Activated naive CD4-positive, alpha-beta T cell treated with anti-CD3 and anti-CD28 coated beads, Interleukin-2, amount 50 U/mL, for 72 hours (primary cell): ENCODE measurements around the gene TSEN34. TPM values are rescaled to one million over a fixed set of nuclear protein-coding genes. Genes with fewer than 3 reads are reported as not detected.
"Not testable (repeated sequence)": the region's sequence is repeated elsewhere in the genome, so short reads cannot be mapped to it uniquely, and the experiment has no call there.

Experiments
- ATAC-seq, 2 donors: fragments of 150-1000 bp; cut with Tn5 transposase; 2 replicates each; pipeline ENCODE4 v1.10.0; 2021; ENCODE audit warnings: mild to moderate bottlenecking in 2 of 2, moderate library complexity in 2 of 2
- DNase-seq, 2 donors: peaks; one replicate each; pipeline ENCODE4 v3.0.0; 2021 to 2022; ENCODE audit warnings: low spot score in 2 of 2
- H3K27ac Mint-ChIP-seq, 2 donors: one replicate each; pipeline ENCODE4 v1.8.0; 2022; ENCODE audit warnings: mild to moderate bottlenecking in 2 of 2, mixed read lengths in 2 of 2
- H3K36me3 Mint-ChIP-seq, 2 donors: one replicate each; pipeline ENCODE4 v1.8.0; 2022; ENCODE audit warnings: mixed read lengths in 2 of 2
- H3K9me3 Mint-ChIP-seq, 2 donors: one replicate each; pipeline ENCODE4 v1.8.0; 2022; ENCODE audit warnings: mixed read lengths in 2 of 2
- total RNA-seq, 2 donors: library from RNA; stranded (reverse); gene quantifications; one replicate each; pipeline ENCODE4 v1.2.3, GENCODE V29; 2022

TSEN34 gene
- total RNA-seq, 2 donors from 2014 or later: 10.2 to 15.8 TPM

DNA sequence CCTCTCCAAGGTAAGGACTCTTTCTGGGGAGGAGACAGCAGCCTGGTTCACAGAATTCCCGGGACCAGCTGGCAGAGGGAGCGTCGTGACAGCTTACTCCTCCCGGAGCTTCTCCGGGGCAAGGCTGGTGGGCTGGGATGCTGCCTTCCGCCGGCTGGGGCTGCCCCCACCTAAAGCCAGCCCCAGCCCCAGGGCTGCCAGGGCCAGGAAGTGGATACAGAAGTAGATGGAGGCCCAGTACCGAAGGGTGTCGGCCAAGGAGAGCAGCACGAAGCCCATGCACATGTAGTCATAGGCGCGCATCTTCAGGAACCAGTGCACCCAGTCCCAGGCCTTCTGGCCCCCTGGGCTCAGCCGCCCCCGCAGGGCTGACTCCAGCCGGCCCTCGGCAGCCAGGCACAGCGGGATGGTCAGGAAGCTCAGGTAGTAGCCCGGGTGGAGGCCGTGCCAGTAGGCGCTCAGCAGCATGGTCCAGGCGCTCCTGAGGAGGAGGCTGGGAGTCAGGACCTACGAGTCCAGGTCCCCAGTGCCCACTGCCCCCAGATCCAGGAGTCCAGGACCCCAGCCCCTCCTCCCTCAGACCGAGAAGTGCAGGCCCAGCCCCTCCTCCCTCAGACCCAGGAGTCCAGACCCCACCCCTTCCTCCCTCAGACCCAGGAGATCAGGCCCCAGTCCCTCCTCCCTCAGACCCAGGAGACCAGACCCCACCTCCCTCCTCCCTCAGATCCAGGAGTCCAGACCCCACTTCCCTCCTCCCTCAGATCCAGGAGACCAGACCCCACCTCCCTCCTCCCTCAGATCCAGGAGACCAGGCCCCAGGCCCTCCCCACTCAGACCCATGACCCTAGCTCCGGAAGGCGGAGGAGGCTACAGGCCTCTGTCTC lies 16.9 kb upstream of the TSEN34 start:
- ATAC-seq (peak in 1 of 2 donors; percentile 22), DNase-seq (no peak)
- no peaks in the 10 kb centered on the region for H3K9me3 Mint-ChIP-seq
- H3K36me3 Mint-ChIP-seq: peaks cover 6 to 7% of the 10 kb centered on the region in 2 donors
- peak overlapping the region in 1 of 2 donors; percentile 58 for H3K27ac Mint-ChIP-seq

GRCh38 chr19:54178581-54179261 lies 12.4 kb upstream of the TSEN34 start:
- Mint-ChIP-seq H3K9me3 (no peaks in the 10 kb centered on the region), H3K27ac (no peak overlapping the region), H3K36me3 (peaks cover 6 to 7% of the 10 kb centered on the region in 2 donors)
- DNase-seq: peak in 1 of 2 donors; percentile 49
- ATAC-seq: peak in 1 of 2 donors; percentile 94

DNA sequence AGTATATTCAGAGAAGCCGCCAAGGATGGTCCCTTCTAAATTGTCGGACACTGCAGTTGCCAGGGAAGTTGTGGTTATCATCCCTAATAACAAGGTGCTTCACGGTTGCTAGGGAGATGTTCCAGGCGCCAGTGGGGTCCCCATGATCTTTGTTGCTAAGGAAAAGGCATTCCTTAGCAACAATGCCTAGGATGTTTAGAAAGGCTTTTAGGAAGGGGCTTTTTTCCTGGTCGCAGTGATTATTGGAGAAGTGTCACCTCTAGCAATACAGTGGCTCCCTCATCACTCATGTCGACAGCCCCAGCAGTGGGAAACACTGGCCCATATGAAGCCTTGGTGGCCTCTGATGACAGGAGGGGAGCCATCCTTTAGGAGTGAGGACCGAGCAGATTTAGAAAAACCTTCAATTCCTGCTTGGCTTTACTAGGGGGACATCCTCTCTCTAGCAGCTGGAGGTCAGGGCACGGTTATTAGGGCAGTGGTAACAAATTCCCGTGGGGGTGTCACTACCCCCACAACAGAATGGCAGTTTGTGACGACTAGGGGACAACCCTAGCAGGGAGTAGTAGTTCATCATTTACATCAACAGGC lies 11.8 kb upstream of the TSEN34 start:
- no peaks in the 10 kb centered on the region for H3K9me3 Mint-ChIP-seq
- H3K36me3 Mint-ChIP-seq: peaks cover 6 to 7% of the 10 kb centered on the region in 2 donors
- DNase-seq: no peak
- H3K27ac Mint-ChIP-seq: no peak overlapping the region
- ATAC-seq: no peak

GRCh38 chr19:54179921-54180461 lies 11.1 kb upstream of the TSEN34 start:
- H3K36me3 Mint-ChIP-seq: peaks cover 6 to 7% of the 10 kb centered on the region in 2 donors
- H3K9me3 Mint-ChIP-seq: no peaks in the 10 kb centered on the region
- DNase-seq (no peak), ATAC-seq (no peak)
- H3K27ac Mint-ChIP-seq: peak overlapping the region in 1 of 2 donors; percentile 44

GRCh38 chr19:54180691-54181091 lies 10.4 kb upstream of the TSEN34 start:
- no peak overlapping the region for H3K27ac Mint-ChIP-seq
- ATAC-seq (no peak), DNase-seq (no peak)
- no peaks in the 10 kb centered on the region for H3K9me3 Mint-ChIP-seq
- H3K36me3 Mint-ChIP-seq: peaks cover 6 to 7% of the 10 kb centered on the region in 2 donors

- H3K36me3 Mint-ChIP-seq: peaks cover 9 to 12% of the 10 kb centered on the region in 2 donors
- H3K9me3 Mint-ChIP-seq, H3K27ac Mint-ChIP-seq, DNase-seq, ATAC-seq: not testable (repeated sequence)
These were observed 9.2 kb upstream of the TSEN34 start for GRCh38 chr19:54181894-54182293.

GRCh38 chr19:54183431-54183830 lies 7.7 kb upstream of the TSEN34 start:
- peaks cover 12 to 16% of the 10 kb centered on the region in 2 donors for H3K36me3 Mint-ChIP-seq
- DNase-seq: no peak
- no peaks in the 10 kb centered on the region for H3K9me3 Mint-ChIP-seq

GRCh38 chr19:54186351-54186750 lies 4.8 kb upstream of the TSEN34 start:
- H3K36me3 Mint-ChIP-seq: peaks cover 11 to 18% of the 10 kb centered on the region in 2 donors
- DNase-seq: no peak
- H3K9me3 Mint-ChIP-seq: no peaks in the 10 kb centered on the region
- peak overlapping the region in 1 of 2 donors; percentile 95 for H3K27ac Mint-ChIP-seq
- ATAC-seq: no peak

More at GRCh38 chr19:54183431-54183830, 7.7 kb upstream of the TSEN34 start:
- no peak for ATAC-seq
- no peak overlapping the region for H3K27ac Mint-ChIP-seq

DNA sequence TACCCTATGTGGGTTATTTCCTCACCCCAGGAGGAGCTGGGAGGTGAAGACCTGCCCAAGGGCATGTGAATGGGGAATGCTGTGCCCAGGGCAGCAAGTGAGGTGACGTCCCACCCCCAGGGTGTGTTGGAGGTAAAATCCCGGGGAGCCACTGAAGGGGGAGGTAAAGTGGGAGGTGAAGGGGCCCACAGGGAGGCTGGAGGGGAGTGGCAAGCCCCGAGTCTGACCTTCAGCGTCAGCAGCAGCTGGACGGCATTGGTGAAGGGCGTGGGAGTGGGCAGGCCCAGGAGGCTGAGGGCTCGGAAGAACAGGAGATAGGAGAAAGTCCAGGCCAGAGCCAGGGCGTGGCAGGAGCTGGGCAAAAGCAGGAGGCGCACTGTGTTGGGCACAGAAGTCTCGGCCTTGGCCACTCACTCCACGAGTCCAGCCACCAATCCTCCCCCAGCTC lies 4.2 kb upstream of the TSEN34 start:
- no peak for DNase-seq
- peaks cover 11 to 18% of the 10 kb centered on the region in 2 donors for H3K36me3 Mint-ChIP-seq
- no peak for ATAC-seq
- peak overlapping the region; percentile 17 to 95 for H3K27ac Mint-ChIP-seq
- H3K9me3 Mint-ChIP-seq: no peaks in the 10 kb centered on the region

GRCh38 chr19:54188215-54188871 lies 2.8 kb upstream of the TSEN34 start:
- DNase-seq: peak in 1 of 2 donors; percentile 76
- Mint-ChIP-seq H3K9me3 (no peaks in the 10 kb centered on the region), H3K27ac (peak overlapping the region; percentile 95 to 97), H3K36me3 (peaks cover 11 to 18% of the 10 kb centered on the region in 2 donors)
- ATAC-seq: no peak

DNA sequence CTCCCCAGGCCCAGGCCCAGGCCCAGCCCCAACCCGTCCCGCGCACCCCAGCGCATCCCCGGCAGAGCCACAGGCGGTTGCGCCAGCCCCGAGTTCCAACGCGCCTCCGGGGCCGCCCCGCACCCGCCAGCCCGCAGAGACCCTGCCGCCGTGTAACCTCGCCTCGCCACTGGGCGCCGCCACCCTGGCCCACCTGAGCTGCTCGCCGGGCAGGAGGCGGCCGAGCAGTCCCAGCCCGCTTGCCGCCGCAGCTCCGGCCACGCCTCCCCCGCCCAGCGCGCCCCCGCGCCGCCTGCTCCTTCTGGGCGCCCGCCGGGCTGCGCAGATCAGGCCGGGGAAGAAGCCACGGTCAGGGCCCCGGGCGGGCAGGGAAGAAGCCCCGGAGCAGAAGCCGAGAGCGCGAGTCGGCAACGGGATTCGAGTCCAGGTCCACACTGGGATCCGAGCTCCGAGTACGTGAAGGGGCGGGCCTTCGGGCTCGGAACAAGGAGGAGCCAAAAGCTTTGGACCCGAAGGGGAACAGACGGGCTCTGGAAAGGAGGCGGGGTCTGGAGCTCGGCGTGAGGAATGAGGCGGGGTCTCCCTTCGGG lies 1.9 kb upstream of the TSEN34 start, which contains the start of gene MBOAT7:
TSS of gene MBOAT7 (minus strand) at position 436 of the 590 bp plus-strand sequence. CDS start 1,072 bp downstream, outside the sequence.
- DNase-seq (no peak), ATAC-seq (peak; percentile 17 to 54)
- Mint-ChIP-seq H3K27ac (peak within 1 kb of the TSS; percentile 95 to 100), H3K9me3 (no peaks in the 10 kb centered on the region), H3K36me3 (peaks cover 11 to 18% of the 10 kb centered on the region in 2 donors)

- H3K9me3 Mint-ChIP-seq: no peaks in the 10 kb centered on the region
- ATAC-seq (peak; percentile 65 to 69), DNase-seq (peak; percentile 99 to 100)
- H3K27ac Mint-ChIP-seq: peak overlapping the region; percentile 95 to 100
- peaks cover 11 to 18% of the 10 kb centered on the region in 2 donors for H3K36me3 Mint-ChIP-seq
These were observed 1.2 kb upstream of the TSEN34 start for GRCh38 chr19:54189735-54190502.

GRCh38 chr19:54190503-54191010 lies 551 bp upstream of the TSEN34 start:
- H3K27ac Mint-ChIP-seq: peak overlapping the region; percentile 95 to 100
- DNase-seq (peak; percentile 99 to 100), ATAC-seq (peak; percentile 65 to 70)
- H3K36me3 Mint-ChIP-seq: peaks cover 11 to 18% of the 10 kb centered on the region in 2 donors
- H3K9me3 Mint-ChIP-seq: no peaks in the 10 kb centered on the region

DNA sequence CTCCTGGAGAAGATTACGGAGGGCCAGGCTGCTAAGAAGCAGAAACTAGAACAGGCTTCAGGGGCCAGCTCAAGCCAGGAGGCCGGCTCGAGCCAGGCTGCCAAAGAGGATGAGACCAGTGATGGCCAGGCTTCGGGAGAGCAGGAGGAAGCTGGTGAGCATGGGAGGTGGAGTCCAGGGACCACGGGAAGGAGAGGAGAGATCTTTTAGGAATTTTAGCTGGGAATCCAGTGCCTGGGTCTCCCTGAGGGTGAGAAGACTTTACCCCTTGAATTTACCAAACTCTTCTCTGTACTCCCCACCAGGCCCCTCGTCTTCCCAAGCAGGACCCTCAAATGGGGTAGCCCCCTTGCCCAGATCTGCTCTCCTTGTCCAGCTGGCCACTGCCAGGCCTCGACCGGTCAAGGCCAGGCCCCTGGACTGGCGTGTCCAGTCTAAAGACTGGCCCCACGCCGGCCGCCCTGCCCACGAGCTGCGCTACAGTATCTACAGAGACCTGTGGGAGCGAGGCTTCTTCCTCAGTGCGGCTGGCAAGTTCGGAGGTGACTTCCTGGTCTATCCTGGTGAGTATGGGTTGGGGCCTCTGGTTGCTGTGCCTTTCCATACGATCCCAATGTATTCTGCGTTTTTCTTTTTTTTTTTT lies 824 bp downstream of the TSEN34 start:
- Mint-ChIP-seq H3K36me3 (peaks cover 4 to 15% of the 10 kb centered on the region in 2 donors), H3K9me3 (no peaks in the 10 kb centered on the region), H3K27ac (peak overlapping the region; percentile 95 to 98)
- DNase-seq: no peak
- ATAC-seq: no peak
